ENCODE measurements around the gene CHST3.
"Not testable (repeated sequence)": the region's sequence is repeated elsewhere in the genome, so short reads cannot be mapped to it uniquely, and the experiment has no call there.

The CHST3 gene

GRCh38 chr10:71948496-71949067, 15.6 kb upstream of the CHST3 start:
- DNase-seq (ENCODE audit: low read depth in 2 of 3, low spot score in 2 of 3) = no peak

DNA sequence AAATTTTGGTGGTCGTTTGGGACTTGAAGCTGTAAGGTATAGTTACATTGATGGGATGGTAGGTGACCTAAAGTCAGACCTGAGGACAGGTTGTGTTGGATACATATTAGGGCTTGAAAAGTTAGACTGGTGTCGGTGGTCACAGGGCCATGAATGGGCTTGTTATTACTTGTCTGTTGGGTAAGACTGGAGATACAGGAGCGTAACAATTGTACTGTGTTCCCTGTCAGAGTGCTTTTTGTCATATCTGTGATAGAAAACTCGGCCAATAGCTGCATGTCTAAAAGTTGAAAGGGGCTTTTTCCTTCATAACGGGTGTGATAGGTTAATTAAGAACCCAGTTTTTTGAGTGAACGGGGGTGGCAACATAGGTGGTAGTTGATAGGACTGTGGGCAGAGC, 13.5 kb upstream of the CHST3 start:
- no peak for DNase-seq (ENCODE audit: low read depth in 2 of 3, low spot score in 2 of 3)

GRCh38 chr10:71952745-71953144, 11.4 kb upstream of the CHST3 start:
- no peak for DNase-seq (ENCODE audit: low read depth in 2 of 3, low spot score in 2 of 3)

DNA sequence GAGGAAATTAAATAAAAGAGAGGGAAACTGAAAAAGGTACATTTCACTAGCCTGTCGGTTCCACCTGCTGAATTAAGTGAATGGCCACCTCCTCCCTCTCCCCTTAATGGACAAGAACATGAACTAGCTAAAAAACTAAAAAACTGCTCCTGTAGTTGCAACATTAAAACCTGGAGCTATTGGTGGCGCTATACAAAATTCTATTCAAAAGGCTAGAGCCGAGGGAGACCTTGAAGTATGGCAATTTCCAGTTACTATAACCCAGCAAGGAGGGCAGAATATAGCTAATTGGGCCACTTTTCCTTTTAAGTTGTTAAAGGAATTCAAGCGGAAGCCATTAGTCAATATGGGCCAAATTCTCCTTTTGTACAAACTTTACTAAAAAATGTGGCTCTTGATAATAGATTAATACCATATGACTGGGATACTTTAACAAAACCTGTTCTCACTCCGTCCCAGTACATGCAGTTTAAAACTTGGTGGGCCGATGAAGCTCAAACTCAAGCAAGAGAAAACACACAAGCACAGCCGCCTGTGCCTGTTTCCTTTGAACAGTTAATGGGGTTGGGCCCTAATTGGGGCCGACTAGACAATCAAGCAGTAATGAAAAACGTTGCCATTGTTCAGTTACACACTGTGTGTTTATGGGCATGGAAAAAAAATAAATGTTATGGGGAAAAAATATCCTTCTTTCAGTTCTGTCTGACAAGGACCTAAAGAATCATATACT, 6.5 kb upstream of the CHST3 start:
- no peak for DNase-seq (ENCODE audit: low read depth in 2 of 3, low spot score in 2 of 3)

- no peak for DNase-seq (ENCODE audit: low read depth in 2 of 3, low spot score in 2 of 3)
Measured at GRCh38 chr10:71959526-71959925, 4.7 kb upstream of the CHST3 start.

GRCh38 chr10:71961831-71962230, 2.4 kb upstream of the CHST3 start:
- no peak for DNase-seq (ENCODE audit: low read depth in 2 of 3, low spot score in 2 of 3)

- no peak for DNase-seq (ENCODE audit: low read depth in 2 of 3, low spot score in 2 of 3)
Measured at GRCh38 chr10:71962901-71963300, 1.3 kb upstream of the CHST3 start.

DNA sequence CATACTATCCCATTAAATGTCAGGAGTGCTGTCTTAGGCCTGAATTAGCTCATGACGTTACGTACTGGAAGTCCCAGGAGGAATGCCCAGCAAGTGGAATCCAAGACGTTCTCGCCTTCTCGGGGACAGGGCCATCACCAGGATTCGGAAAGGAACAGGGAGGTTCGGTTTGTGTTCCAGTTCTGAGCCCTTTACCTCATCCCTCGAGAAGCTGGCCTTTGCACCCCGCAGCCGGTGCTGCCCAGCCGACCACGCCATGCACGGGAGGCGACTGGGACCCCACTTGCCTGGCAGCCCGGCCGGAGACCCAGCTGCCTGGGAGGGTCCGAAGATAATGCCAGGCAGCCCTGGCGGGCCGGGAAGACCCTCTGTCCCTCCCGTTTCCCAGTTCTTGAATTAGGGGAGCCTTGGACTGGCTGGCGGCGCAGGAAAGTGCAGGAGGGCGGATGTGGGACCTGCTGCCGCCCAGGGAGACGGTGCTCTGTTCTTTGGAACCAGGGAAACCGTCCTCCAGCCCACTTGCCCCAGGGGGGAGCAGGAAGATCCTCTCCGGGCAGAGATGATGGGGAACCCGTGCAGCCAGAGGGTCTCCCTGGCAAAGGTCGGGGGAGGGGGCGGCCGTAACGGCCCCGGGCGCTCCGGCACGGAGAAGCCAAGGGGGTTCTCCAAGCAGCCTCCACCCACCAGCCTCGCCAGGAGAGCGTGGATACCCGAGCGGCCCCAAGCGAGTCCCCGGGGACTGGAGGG, 671 bp upstream of the CHST3 start:
- no peak for DNase-seq (ENCODE audit: low read depth in 2 of 3, low spot score in 2 of 3)

DNA sequence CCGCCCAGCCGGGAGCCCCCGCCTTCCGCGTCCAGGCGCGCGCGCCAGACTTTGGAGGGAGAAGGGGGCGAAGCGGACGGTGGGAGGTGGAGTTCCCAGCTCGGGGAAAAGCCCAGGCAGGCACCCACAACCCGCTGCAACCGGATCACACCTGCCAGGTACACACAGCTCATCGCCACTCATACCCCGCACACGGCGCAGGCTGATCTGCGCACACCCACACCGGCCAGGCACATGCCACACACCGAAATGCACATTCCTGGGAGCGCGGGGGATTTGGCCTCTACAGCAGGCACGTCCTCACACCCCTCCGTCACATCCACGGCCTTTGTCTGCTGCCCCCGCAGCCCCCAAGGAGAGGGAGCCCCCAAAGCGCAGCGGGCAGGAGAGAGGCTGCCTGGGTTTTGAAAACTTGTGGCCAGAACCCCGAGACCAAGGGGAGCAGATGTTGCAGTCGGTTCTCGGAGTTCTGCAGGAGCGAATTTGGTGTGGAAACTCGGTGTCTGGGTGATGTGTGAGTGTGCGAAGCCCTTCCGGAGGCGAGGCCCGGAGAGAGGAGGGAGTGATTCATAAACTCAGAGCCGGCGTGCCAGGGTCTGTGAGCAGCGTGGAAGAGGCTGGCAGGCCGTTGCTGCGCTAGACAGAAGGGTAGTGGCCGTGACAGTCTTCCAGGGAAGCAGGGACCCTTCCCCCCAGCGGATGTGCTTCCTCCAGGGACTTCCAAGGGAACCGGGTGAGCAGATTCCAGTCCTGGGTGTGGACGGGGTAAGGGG, 734 bp downstream of the CHST3 start:
- DNase-seq (ENCODE audit: low read depth in 2 of 3, low spot score in 2 of 3) = peak in 1 of 3 experiments; percentile 20

DNA sequence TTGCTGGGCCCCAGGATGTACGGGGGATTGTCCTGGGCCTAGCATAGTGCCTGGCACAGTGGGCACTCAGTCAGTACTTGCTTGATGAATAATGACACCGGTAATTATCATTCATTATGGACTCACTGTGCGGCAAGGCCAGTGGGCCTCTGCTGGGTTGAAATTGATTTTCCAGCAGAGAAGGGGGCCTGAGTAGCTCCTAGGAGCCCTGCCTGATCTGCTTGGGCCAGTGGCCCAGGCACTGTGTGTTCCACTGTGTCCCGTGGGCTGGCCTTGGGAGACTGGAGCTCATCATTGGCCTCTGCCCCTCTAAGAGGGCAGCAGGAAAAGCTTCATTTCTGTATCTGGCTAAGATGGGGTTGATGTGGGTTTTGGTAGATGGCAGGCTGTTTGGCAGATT, 1.4 kb downstream of the CHST3 start:
- no peak for DNase-seq (ENCODE audit: low read depth in 2 of 3, low spot score in 2 of 3)

DNA sequence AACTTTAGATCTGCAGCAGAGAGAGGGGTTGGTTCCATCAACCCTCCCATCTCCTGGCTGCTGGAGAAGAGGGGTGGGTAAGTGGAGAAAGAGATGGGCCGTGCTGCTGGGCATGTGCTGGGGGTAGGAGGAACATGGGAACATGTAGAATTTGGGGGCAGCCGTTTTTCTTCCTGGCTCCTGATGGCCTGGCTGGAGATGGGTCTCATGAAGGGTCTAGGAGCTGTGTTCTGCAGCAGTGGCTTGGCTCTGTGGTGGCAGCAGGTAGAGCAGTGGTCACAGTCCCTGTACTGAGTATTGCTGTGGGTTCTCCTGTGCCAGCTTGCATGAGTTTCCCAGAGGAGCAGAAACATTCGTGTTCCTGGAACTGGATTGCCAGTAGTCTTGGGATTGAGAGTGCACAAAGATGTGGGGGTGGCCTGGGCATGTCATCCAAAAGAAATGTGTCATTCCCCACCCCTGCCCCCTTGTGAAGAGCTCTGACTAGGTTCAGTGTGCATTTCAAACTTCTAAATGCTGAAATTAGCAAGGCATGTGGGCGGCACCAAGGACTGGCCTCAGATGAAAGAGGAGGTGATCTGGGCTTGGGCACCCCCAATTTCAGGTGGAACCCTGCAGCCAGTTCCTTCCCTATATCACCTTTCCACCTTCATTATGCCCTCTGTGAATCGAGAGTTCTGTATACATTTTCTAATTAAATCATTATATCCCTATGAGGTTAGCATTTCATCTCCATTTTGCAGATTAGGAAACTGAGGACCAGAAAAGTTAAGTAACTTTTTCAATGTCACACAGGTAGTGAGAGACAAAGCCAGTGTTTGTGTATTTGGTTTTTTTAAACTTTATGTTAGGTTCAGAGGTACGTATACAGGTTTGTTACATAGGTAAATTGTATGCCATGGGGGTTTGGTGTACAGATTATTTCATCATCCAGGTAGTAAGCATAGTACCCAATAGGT, 2.1 kb downstream of the CHST3 start:
- DNase-seq (ENCODE audit: low read depth in 2 of 3, low spot score in 2 of 3) = no peak

DNA sequence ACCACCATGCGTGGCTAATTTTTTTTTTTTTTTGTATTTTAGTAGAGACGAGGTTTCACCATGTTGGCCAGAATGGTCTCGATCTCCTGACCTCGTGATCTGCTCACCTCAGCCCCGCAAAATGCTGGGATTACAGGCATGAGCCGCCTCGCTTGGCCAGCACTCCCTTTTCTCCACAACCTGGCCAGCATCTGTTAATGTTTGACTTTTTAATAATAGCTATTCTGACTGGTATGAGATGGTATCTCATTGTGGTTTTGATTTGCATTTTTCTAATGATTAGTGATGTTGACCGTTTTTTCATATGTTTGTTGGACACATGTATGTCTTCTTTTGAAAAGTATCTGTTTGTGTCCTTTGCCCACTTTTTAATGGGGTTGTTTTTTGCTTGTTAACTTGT, 3.8 kb downstream of the CHST3 start:
- DNase-seq (ENCODE audit: low read depth in 2 of 3, low spot score in 2 of 3) = not testable (repeated sequence)

- no peak for DNase-seq (ENCODE audit: low read depth in 2 of 3, low spot score in 2 of 3)
Measured at GRCh38 chr10:71968553-71969474, 4.6 kb downstream of the CHST3 start.

DNA sequence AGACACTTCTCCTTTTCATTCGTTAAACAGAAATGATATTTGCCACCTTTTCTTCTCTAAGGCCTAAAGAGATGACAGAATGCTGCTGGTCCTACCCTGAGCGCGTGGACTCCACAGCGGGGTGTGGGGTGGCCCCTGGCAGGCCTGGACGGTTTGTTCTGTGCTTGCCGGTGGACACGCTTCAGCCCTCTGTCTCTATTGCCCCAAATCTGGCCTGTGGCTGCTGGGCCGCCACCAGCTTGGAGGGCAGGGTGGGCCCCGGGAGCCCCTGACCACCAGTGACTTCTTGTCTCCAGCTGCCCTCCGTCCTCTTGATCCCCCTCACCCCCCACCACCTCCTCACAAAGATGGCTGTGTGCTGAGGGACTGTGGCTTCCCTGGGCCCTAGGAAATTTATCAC, 5.7 kb downstream of the CHST3 start:
- DNase-seq (ENCODE audit: low read depth in 2 of 3, low spot score in 2 of 3) = no peak

GRCh38 chr10:71970331-71970730, 6.1 kb downstream of the CHST3 start:
- no peak for DNase-seq (ENCODE audit: low read depth in 2 of 3, low spot score in 2 of 3)

DNA sequence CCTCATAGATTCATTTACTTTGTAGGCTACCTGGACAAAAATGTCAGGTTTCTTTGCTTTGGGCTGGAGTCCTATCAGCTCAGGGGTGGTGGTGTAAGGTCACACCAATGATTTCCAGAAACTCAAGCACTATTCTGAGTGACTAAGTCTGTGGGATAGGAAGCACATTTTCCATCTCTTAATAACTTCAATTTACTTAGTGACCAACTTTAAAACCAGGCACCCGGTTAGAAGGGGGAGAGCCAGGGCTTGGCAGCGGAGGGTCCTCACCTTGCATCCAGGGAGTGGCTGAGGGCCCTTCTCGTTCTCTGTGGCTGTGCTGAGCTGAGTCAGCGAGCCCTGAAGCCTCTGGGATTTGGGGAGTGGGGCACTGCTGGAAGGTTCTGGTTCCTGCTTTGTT, 6.7 kb downstream of the CHST3 start:
- no peak for DNase-seq (ENCODE audit: low read depth in 2 of 3, low spot score in 2 of 3)

- DNase-seq (ENCODE audit: low read depth in 2 of 3, low spot score in 2 of 3) = no peak
Measured at GRCh38 chr10:71971311-71971731, 7.1 kb downstream of the CHST3 start.

GRCh38 chr10:71971769-71972555, 7.8 kb downstream of the CHST3 start:
- DNase-seq (ENCODE audit: low read depth in 2 of 3, low spot score in 2 of 3) = no peak

Measured in activated CD8-positive, alpha-beta memory T cell treated with anti-CD3 and anti-CD28 coated beads for 48 hours (primary cell).